HepG2 (cell line): ENCODE data around the gene DGCR2. TPM values are rescaled to one million over a fixed set of nuclear protein-coding genes. Genes with fewer than 3 reads are reported as not detected.
A peak's percentile ranks its signal among the peaks of the same experiment; 100 is the strongest.

ENCODE experiments used
- ATF4 ChIP-seq, 2 experiments: fragments of 450-650 bp in 1 of 2; sonication (generic) in 1 of 2; formaldehyde crosslinking; IDR thresholded peaks; 2 replicates each; pipeline versions ENCODE4 v1.5.0 to v1.8.0; 2020 to 2022; ENCODE audit warnings: mild to moderate bottlenecking in 1 of 2, missing genetic modification reagents in 1 of 2
- ATF5 ChIP-seq: sonication (generic); formaldehyde crosslinking; IDR thresholded peaks from 2 replicates; pipeline ENCODE4 v1.4.0; 2020; ENCODE audit warnings: mild to moderate bottlenecking, low read depth, missing genetic modification reagents
- EED ChIP-seq: sonication (generic); formaldehyde crosslinking; IDR thresholded peaks from 2 replicates; pipeline ENCODE4 v1.5.0; 2020; ENCODE audit warnings: mild to moderate bottlenecking, missing genetic modification reagents
- ERF ChIP-seq: IDR thresholded peaks from 2 replicates; pipeline ENCODE4 v1.6.1; 2018; ENCODE audit warnings: missing biosample characterization, missing genetic modification reagents
- FOXA1 ChIP-seq, 2 experiments: fragments of 450-650 bp in 1 of 2; sonication (generic) in 1 of 2; formaldehyde crosslinking in 1 of 2; IDR thresholded peaks; 2 replicates each; pipeline versions ENCODE4 v1.4.0 to v1.6.1; 2016 to 2020; ENCODE audit warnings: missing genetic modification reagents in 1 of 2
- HDAC6 ChIP-seq: fragments of 200-600 bp; sonication (generic); IDR thresholded peaks from 2 replicates; pipeline ENCODE4 v1.7.0; 2017; ENCODE audit warnings: mild to moderate bottlenecking, antibody characterized with exemption, low read length, low read depth
- HIVEP1 ChIP-seq: sonication (generic); formaldehyde crosslinking; IDR thresholded peaks from 2 replicates; pipeline ENCODE4 v1.4.0; 2020; ENCODE audit warnings: mild to moderate bottlenecking, missing genetic modification reagents
- HNRNPLL ChIP-seq: fragments of 200-400 bp; formaldehyde crosslinking; IDR thresholded peaks from 2 replicates; pipeline ENCODE4 v1.6.1; 2017; ENCODE audit warnings: mild to moderate bottlenecking, low read depth, low read length; ENCODE audit not compliant: poor library complexity, severe bottlenecking
- ISL2 ChIP-seq: sonication (generic); formaldehyde crosslinking; IDR thresholded peaks from 2 replicates; pipeline ENCODE4 v1.5.0; 2020; ENCODE audit warnings: missing genetic modification reagents
- LRRFIP1 ChIP-seq: sonication (generic); formaldehyde crosslinking; conservative IDR thresholded peaks from 2 replicates; pipeline ENCODE4 v1.4.0; 2020; ENCODE audit warnings: missing genetic modification reagents
- NFE2 ChIP-seq: sonication (generic); formaldehyde crosslinking; IDR thresholded peaks from 2 replicates; pipeline ENCODE4 v1.4.0; 2020; ENCODE audit warnings: missing genetic modification reagents
- SIX1 ChIP-seq: sonication (generic); formaldehyde crosslinking; IDR thresholded peaks from 2 replicates; pipeline ENCODE4 v1.4.0; 2020; ENCODE audit warnings: missing genetic modification reagents, borderline replicate concordance
- SRSF9 ChIP-seq: fragments of 200-400 bp; formaldehyde crosslinking; IDR thresholded peaks from 2 replicates; pipeline ENCODE4 v1.6.1; 2018; ENCODE audit warnings: borderline replicate concordance, mild to moderate bottlenecking, low read depth, low read length; ENCODE audit not compliant: insufficient read depth, poor library complexity, severe bottlenecking
- THAP11 ChIP-seq: IDR thresholded peaks from 2 replicates; pipeline ENCODE4 v1.6.1; 2016; ENCODE audit warnings: missing biosample characterization, missing genetic modification reagents
- TP53 ChIP-seq: sonication (generic); formaldehyde crosslinking; conservative IDR thresholded peaks from 2 replicates; pipeline ENCODE4 v1.4.0; 2020; ENCODE audit warnings: missing genetic modification reagents
- ZBTB20 ChIP-seq: sonication (generic); formaldehyde crosslinking; IDR thresholded peaks from 2 replicates; pipeline ENCODE4 v1.8.1; 2023; ENCODE audit warnings: missing genetic modification reagents, low read depth, mild to moderate bottlenecking, borderline replicate concordance
- ZBTB7A ChIP-seq: sonication (generic); formaldehyde crosslinking; IDR thresholded peaks from 2 replicates; pipeline ENCODE4 v1.8.0; 2022; ENCODE audit warnings: mild to moderate bottlenecking, missing genetic modification reagents
- ZFP37 ChIP-seq: sonication (generic); formaldehyde crosslinking; IDR thresholded peaks from 2 replicates; pipeline ENCODE4 v1.4.0; 2020; ENCODE audit warnings: missing genetic modification reagents, borderline replicate concordance
- ZNF138 ChIP-seq: sonication (generic); formaldehyde crosslinking; IDR thresholded peaks from 2 replicates; pipeline ENCODE4 v1.5.0; 2020; ENCODE audit warnings: mild to moderate bottlenecking, low read depth, missing genetic modification reagents
- ZNF337 ChIP-seq: sonication (generic); formaldehyde crosslinking; IDR thresholded peaks from 2 replicates; pipeline ENCODE4 v1.5.1; 2020; ENCODE audit warnings: missing genetic modification reagents, low read depth, mild to moderate bottlenecking, borderline replicate concordance
- ZNF503 ChIP-seq: sonication (generic); formaldehyde crosslinking; IDR thresholded peaks from 2 replicates; pipeline ENCODE4 v1.4.0; 2020; ENCODE audit warnings: missing genetic modification reagents
- ZNF530 ChIP-seq: sonication (generic); formaldehyde crosslinking; IDR thresholded peaks from 2 replicates; pipeline ENCODE4 v1.5.0; 2020; ENCODE audit warnings: low read depth, mild to moderate bottlenecking, missing genetic modification reagents
- ZNF562 ChIP-seq: sonication (generic); formaldehyde crosslinking; IDR thresholded peaks from 2 replicates; pipeline ENCODE4 v1.8.0; 2022; ENCODE audit warnings: missing genetic modification reagents, borderline replicate concordance
- ZNF780A ChIP-seq: sonication (generic); formaldehyde crosslinking; IDR thresholded peaks from 2 replicates; pipeline ENCODE4 v1.8.0; 2022; ENCODE audit warnings: mild to moderate bottlenecking, missing genetic modification reagents, moderate library complexity
- polyA plus RNA-seq, 8 experiments: library from polyadenylated mRNA; depleted of rRNA in 3 of 8; stranded (reverse) in 7 of 8; unstranded in 1 of 8; fragments of >200 nt; fragmentation: Illumina TruSeq in 4 of 8; extraction: Trizol in 4 of 8; gene quantifications; 2 replicates each; pipeline versions ENCODE4 v1.2.1 to v1.2.3, GENCODE V29; 2011 to 2016; ENCODE audit warnings: low read depth in 4 of 8, missing spikeins in 1 of 8, mixed read lengths in 1 of 8; ENCODE audit not compliant: insufficient read depth in 1 of 8
- total RNA-seq, 5 experiments: library from RNA; depleted of rRNA; stranded (reverse); fragments of >200 nt; fragmentation: Illumina TruSeq; extraction: Trizol; gene quantifications; 2 replicates each; pipeline ENCODE4 v1.2.3, GENCODE V29; 2016; ENCODE audit warnings: low read depth in 1 of 5

Gene DGCR2
- total and polyA plus RNA-seq, 2 of the 13 experiments (the other 11 are each of a cell fraction or from before 2014, with no cell fraction given), result 23.1 to 35.3 TPM

GRCh38 chr22:19109198-19110063 lies 12.8 kb downstream of the DGCR2 start (continued):
- no peak for TF ChIP-seq ZNF138 (CRISPR knock-in tag)
- TF ChIP-seq HNRNPLL, result no peak
- TF ChIP-seq ZFP37 (CRISPR knock-in tag), result no peak
- peak; percentile 63; the same call in 1 of the 2 replicates for TF ChIP-seq ERF (CRISPR knock-in tag)
- TF ChIP-seq ZNF562 (CRISPR knock-in tag), result no peak
- no peak for TF ChIP-seq ATF4 (CRISPR knock-in tag; IDR thresholded peaks at IDR 0.05)
- TF ChIP-seq ISL2, result no peak
- TF ChIP-seq TP53 (CRISPR knock-in tag), result no peak
- TF ChIP-seq FOXA1 (IDR thresholded peaks at IDR 0.05), result no peak
- TF ChIP-seq FOXA1 (CRISPR knock-in tag; IDR thresholded peaks at IDR 0.05), result 0 out of 2 replicates have a peak, but pooled peaks have one; percentile 27
- no peak for TF ChIP-seq ZBTB7A (CRISPR knock-in tag)
- TF ChIP-seq ZBTB20 (CRISPR knock-in tag), result no peak
- TF ChIP-seq SRSF9, result no peak
- no peak for TF ChIP-seq ZNF530 (CRISPR knock-in tag)
- TF ChIP-seq HIVEP1 (CRISPR knock-in tag), result no peak
- no peak for TF ChIP-seq NFE2 (CRISPR knock-in tag)
- no peak for TF ChIP-seq ZNF503 (CRISPR knock-in tag)
- peak; percentile 75; the same call in 1 of the 2 replicates for TF ChIP-seq SIX1 (CRISPR knock-in tag)
- TF ChIP-seq THAP11 (CRISPR knock-in tag), result peak; percentile 48
- no peak for TF ChIP-seq EED (CRISPR knock-in tag)
- TF ChIP-seq LRRFIP1 (CRISPR knock-in tag), result no peak
- TF ChIP-seq ZNF337 (CRISPR knock-in tag), result no peak
- TF ChIP-seq ZNF780A (CRISPR knock-in tag), result no peak
- TF ChIP-seq HDAC6, result no peak
- TF ChIP-seq ATF5 (CRISPR knock-in tag), result no peak
